ENCODE measurements around the gene CNTN1.
"Not testable (repeated sequence)": the region's sequence is repeated elsewhere in the genome, so short reads cannot be mapped to it uniquely, and the experiment has no call there.

Gene CNTN1

DNA sequence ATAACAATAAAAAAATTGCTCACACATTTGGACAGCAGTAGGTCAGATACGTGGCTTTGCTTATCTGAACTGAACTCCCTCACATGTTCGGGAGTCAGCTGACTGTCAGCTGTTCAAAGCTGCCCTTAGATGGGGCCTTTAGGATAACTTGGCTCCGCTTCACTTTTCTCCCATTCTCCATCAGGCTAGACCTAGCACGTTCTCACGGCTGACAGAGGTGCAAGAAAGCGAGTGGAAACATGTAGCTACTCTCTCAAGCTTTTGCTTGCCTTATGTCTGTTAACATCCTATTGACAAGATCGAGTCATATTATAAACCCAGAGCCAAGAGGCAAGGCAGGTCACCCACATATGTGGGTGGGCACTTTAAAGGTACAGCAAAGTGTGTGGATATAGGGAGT is 383.9 kb downstream of the CNTN1 start:
- no peaks in the 10 kb centered on the region for H3K36me3 ChIP-seq
- no peaks in the 10 kb centered on the region for H3K4me1 ChIP-seq (ENCODE audit: control insufficient read depth in 1 of 2, insufficient read depth in 1 of 2, low read depth in 1 of 2, low read length in 1 of 2)
- no peak overlapping the region for H3K4me3 ChIP-seq (ENCODE audit: low read depth in 1 of 2, low read length in 1 of 2)
- no peaks in the 10 kb centered on the region for H3K27me3 ChIP-seq
- no peak for TF ChIP-seq CTCF (IDR thresholded peaks at IDR 0.05)
- H3K27ac ChIP-seq: no peak overlapping the region
- H3K9me3 ChIP-seq: no peaks in the 10 kb centered on the region

- not testable (repeated sequence) for H3K27ac ChIP-seq; H3K4me3 ChIP-seq (ENCODE audit: low read depth in 1 of 2, low read length in 1 of 2); H3K4me1 ChIP-seq (ENCODE audit: control insufficient read depth in 1 of 2, insufficient read depth in 1 of 2, low read depth in 1 of 2, low read length in 1 of 2); H3K9me3 ChIP-seq; H3K27me3 ChIP-seq; H3K36me3 ChIP-seq
These were observed 389.0 kb downstream of the CNTN1 start for GRCh38 chr12:41081241-41081640.

GRCh38 chr12:41089438-41089837 is 397.2 kb downstream of the CNTN1 start:
- no peaks in the 10 kb centered on the region for H3K9me3 ChIP-seq

DNA sequence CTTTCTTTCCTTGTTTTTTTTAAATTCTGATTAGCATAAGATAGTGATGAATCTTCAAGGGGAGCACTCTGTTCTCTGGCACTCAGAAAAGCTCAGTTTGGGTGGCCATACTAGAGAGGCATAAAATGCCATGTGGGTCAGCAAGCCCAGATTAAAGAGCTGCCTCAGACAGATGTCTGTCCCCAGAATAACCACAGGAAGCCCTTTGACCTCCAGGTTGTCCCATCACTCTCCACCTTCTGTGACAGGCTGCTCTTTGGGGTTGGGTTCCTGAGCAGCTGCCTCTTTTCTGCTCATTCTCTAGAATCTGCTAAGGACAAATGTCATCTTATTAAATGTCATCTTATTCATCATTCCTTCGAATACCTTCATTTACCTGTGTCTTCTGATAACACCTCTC is 399.9 kb downstream of the CNTN1 start:
- Histone ChIP-seq H3K4me3 (ENCODE audit: low read depth in 1 of 2, low read length in 1 of 2) (no peak overlapping the region), H3K27me3 (no peaks in the 10 kb centered on the region), H3K27ac (no peak overlapping the region), H3K36me3 (no peaks in the 10 kb centered on the region), H3K4me1 (ENCODE audit: control insufficient read depth in 1 of 2, insufficient read depth in 1 of 2, low read depth in 1 of 2, low read length in 1 of 2) (no peaks in the 10 kb centered on the region), H3K9me3 (no peaks in the 10 kb centered on the region)
- no peak for TF ChIP-seq CTCF (IDR thresholded peaks at IDR 0.05)

More at GRCh38 chr12:41089438-41089837, 397.2 kb downstream of the CNTN1 start:
- Histone ChIP-seq H3K27me3 (no peaks in the 10 kb centered on the region), H3K4me1 (ENCODE audit: control insufficient read depth in 1 of 2, insufficient read depth in 1 of 2, low read depth in 1 of 2, low read length in 1 of 2) (no peaks in the 10 kb centered on the region), H3K4me3 (ENCODE audit: low read depth in 1 of 2, low read length in 1 of 2) (no peak overlapping the region), H3K36me3 (no peaks in the 10 kb centered on the region), H3K27ac (no peak overlapping the region)
- TF ChIP-seq CTCF (IDR thresholded peaks at IDR 0.05): no peak

DNA sequence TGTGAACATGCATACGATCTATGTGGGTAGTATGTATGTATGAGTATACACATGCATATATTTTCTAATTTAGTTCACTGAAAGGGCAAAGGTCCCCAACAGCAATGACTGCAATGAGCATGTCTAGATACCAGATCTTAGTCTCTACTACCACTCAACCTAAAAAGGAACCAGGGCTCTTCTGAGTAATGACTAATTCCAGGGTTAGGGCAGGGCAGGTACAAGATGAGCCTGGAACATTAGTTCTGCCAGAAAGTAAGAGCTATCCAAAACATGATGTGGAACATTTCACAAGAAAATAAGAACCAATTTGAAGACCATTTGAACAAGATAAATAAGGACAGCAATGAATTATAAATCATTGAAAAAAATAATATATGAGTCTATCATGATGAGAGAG is 404.6 kb downstream of the CNTN1 start:
- Histone ChIP-seq H3K27me3 (no peaks in the 10 kb centered on the region), H3K4me3 (ENCODE audit: low read depth in 1 of 2, low read length in 1 of 2) (no peak overlapping the region), H3K9me3 (no peaks in the 10 kb centered on the region), H3K27ac (no peak overlapping the region), H3K4me1 (ENCODE audit: control insufficient read depth in 1 of 2, insufficient read depth in 1 of 2, low read depth in 1 of 2, low read length in 1 of 2) (no peaks in the 10 kb centered on the region), H3K36me3 (no peaks in the 10 kb centered on the region)
- no peak for TF ChIP-seq CTCF (IDR thresholded peaks at IDR 0.05)

DNA sequence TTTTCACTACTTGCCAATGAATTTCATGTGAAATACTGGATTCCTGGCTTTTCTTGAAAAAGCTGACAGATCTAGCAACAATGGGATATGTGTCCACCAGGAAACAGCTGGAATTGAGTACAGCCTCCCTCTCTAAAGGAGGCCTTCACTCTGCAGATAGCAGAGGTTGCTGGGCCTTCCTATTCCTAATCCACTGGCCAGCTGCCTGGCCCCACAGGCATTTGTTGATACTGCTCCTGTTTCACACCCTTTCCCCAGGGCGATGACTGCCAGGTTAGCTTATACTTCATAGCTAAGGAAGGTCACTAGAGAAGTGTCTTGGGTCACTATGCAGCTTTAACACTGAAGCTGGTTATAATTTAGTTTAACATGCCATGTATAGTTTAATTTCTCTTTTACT is 408.3 kb downstream of the CNTN1 start:
- no peak overlapping the region for H3K27ac ChIP-seq
- no peaks in the 10 kb centered on the region for H3K36me3 ChIP-seq
- H3K9me3 ChIP-seq: no peaks in the 10 kb centered on the region
- no peak overlapping the region for H3K4me3 ChIP-seq (ENCODE audit: low read depth in 1 of 2, low read length in 1 of 2)
- no peaks in the 10 kb centered on the region for H3K4me1 ChIP-seq (ENCODE audit: control insufficient read depth in 1 of 2, insufficient read depth in 1 of 2, low read depth in 1 of 2, low read length in 1 of 2)
- no peak for TF ChIP-seq CTCF (IDR thresholded peaks at IDR 0.05)
- H3K27me3 ChIP-seq: no peaks in the 10 kb centered on the region

Data from neutrophil (primary cell).